Inflammatory macrophage treated with lipopolysaccharide for 4 hours (primary cell): ENCODE data around the gene DHX30.
"Not testable (repeated sequence)": the region's sequence is repeated elsewhere in the genome, so short reads cannot be mapped to it uniquely, and the experiment has no call there.

ENCODE experiments used
- DNase-seq: peaks from one replicate; pipeline ENCODE4 v3.0.0-alpha.2; 2020

Gene DHX30, protein sequence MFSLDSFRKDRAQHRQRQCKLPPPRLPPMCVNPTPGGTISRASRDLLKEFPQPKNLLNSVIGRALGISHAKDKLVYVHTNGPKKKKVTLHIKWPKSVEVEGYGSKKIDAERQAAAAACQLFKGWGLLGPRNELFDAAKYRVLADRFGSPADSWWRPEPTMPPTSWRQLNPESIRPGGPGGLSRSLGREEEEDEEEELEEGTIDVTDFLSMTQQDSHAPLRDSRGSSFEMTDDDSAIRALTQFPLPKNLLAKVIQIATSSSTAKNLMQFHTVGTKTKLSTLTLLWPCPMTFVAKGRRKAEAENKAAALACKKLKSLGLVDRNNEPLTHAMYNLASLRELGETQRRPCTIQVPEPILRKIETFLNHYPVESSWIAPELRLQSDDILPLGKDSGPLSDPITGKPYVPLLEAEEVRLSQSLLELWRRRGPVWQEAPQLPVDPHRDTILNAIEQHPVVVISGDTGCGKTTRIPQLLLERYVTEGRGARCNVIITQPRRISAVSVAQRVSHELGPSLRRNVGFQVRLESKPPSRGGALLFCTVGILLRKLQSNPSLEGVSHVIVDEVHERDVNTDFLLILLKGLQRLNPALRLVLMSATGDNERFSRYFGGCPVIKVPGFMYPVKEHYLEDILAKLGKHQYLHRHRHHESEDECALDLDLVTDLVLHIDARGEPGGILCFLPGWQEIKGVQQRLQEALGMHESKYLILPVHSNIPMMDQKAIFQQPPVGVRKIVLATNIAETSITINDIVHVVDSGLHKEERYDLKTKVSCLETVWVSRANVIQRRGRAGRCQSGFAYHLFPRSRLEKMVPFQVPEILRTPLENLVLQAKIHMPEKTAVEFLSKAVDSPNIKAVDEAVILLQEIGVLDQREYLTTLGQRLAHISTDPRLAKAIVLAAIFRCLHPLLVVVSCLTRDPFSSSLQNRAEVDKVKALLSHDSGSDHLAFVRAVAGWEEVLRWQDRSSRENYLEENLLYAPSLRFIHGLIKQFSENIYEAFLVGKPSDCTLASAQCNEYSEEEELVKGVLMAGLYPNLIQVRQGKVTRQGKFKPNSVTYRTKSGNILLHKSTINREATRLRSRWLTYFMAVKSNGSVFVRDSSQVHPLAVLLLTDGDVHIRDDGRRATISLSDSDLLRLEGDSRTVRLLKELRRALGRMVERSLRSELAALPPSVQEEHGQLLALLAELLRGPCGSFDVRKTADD

DNA sequence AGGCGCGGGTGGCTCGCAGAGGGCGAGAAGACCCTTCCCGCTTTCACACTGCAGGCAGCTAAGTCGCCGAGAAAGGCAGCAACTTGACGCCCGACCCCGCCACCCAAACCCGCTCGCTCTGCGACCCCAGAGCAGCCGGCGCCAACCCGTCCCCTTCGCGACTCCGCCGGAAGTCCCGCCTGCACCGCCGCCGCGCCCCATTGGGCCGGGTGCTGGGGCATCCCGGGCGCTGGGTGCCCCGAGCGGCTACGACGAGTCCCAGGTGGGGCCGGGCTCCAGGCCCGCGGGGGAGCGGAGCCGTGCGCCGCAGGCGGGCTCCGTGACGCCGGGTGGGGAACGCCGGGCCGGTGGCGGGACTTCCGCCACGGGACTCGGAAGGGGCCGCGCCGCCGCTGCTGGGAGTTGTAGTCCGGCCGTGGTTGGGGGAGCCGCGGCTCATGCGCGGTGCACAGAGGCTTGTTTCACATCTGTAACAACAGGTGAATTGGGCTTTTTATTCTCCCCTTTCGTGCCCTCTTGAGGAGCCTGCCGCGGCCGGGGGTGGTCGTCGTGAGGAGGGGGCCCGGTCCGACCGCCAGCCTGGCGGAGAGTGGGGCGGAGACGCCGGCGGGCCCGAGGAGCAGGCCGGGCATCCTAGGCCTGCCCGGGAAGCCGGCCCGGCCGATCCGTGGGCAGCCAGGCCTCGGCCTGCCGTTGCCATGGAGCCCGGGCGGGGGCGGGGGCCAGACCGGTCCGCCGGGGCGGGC is at the start of gene DHX30:
Gene DHX30 (plus strand): TSS at position 405 of the 746 bp plus-strand sequence. CDS start 7,546 bp downstream, outside the sequence.
- peak; percentile 87 for DNase-seq

DNA sequence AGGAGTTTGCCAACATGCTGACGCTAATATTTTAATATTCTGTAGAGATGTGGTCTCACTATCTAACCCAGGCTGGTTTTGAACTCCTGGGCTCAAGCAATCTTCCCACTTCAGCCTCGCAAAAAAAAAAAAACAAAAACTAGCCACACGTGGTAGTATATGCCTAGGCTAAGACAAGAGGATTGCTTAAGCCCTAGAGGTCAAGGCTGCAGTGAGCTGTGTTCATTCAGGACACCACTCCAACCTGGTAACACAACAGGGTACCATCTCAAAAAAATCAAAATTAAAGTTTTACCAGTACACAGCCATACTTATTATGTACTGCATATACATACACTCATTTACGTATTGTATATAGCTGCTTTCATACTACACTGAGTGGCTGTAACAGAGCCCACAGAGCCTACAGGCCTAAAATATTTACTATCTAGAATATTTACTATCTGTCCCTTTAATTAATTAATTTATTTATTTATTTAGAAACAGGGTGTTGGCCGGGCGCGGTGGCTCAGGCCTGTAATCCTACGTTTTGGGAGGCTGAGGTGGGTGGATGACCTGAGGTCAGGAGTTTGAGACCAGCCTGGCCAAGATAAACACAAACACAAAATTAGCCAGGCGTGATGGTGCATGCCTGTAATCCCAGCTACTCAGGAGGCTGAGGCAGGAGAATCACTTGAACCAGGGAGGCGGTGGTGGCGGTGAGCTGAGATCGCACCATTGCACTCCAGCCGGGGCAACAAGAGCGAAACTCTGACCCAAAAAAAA is 44.5 kb upstream of the DHX30 start:
- no peak for DNase-seq

DNA sequence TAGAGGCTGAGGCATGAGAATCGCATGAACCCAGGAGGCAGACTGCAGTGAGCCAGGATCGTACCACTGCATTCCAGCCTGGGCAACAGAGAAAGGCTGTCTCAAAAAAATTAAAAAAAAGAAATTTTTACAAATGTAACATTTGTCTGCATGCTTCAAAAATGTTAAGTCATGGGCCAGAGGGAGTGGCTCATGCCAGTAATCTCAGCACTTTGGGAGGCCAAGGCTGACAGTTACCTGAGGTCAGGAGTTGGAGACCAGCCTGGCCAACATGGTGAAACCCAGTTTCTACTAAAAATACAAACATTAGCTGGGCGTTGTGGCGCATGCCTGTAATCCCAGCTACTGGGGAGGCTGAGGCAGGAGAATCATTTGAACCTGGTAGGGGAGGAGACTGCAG is 42.7 kb upstream of the DHX30 start:
- not testable (repeated sequence) for DNase-seq

DNA sequence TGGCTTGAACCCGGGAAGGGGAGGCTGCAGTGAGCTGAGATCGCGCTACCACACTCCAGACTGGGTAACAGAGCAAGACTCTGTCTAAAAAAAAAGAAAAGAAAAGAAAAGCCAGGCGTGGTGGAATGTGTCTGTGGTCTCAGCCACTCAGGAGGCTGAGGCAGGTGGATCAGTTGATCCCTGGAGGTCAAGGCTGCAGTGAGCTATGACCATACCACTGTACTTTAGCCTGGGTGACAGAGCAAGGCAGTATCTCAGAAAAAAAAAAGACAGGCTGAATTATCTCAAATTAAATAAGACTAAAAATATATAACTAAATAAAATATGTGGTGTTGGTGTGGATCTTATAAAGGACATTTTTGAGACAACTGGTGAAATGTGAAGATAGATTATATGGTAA is 41.9 kb upstream of the DHX30 start:
- no peak for DNase-seq

DNA sequence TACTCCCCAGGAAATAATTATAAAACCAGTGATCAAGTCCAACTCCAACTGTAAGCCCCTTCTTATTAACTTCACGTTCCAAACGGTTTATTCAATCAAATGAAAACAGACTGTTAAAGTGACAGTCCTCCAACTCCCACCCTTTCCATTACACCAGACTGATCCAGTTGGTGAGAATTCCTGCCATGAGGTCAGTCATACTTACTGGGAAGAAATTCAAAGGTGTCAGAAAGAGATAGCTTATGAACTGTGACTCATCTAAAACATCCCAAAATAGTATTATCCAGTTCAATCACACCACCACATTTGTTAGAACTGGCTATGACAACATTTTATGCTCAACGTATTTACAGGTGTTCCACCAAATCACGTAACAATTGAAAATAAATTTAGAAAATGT is 40.7 kb upstream of the DHX30 start:
- DNase-seq: no peak

DNA sequence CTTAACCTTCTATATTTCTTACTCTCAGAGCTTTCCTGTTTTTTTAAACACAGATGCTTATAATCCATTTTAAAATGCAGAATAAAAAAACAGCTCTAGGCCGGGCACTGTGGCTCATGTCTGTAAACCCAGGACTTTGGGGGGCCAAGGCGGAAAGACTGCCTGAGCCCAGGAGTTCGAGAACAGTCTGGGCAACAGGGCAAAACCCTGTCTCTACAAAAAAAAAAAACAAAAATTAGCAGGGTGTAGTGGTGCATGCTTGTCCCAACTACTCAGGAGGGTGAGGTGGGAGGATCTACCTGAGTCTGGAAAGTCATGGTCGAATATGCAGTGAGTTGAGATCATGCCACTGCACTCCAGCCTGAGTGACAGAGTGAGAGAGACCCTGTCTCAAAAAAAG is 36.8 kb upstream of the DHX30 start:
- DNase-seq: no peak

DNA sequence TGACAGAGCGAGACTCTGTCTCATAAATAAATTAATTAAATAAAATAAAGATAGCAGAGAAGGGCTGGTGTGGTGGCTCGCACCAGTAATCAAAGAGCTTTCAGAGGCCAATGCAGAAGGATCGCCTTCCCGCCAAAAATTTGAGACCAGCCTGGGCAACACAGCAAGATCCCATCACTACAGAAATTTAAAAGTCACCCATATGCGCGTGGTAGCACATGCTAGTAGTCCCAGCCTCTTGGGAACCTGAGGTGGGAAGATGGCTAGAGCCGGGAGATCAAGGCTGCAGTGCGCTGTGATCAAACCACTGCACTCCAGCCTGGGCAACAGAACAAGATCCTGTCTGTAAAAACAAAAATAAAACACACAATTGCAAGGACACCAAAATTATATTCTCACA is 30.9 kb upstream of the DHX30 start:
- DNase-seq: no peak

DNA sequence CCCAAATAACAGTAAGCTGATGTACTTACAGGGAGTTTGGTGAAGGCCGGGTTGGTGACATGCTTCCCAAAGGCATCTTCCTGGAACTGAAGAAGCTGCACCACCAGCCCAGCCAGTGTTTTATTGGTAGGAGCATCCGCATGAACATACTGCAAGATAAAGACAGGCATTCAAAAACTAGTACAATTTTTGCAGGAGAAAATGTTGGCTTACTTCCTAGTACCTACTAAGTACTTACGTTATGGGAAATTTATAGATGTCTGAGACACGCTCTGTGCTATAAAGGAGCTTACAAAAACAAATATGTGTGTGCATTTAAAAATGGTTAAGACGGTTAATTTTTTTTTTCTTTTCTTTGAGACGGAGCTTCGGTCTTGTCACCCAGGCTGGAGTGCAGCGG is 30.1 kb upstream of the DHX30 start:
- DNase-seq: no peak

DNA sequence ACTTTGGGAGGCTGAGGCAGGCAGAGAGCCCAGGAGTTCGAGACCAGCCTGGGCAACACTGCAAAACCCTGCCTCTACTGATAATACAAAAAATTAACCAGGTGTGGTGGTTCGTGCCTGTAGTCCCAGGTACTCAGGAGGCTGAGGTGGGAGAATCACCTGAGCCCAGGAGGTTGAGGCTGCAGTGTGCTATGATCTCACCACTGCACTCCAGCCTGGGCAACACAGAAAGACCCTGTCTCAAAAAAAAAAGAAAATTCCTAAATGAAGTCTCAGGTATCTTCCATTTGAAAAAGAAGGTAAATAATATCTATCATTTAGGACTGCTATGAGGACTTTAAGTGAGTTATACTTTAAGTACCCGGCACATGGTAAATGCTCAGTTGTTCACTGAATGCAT is 24.2 kb upstream of the DHX30 start:
- DNase-seq: no peak

DNA sequence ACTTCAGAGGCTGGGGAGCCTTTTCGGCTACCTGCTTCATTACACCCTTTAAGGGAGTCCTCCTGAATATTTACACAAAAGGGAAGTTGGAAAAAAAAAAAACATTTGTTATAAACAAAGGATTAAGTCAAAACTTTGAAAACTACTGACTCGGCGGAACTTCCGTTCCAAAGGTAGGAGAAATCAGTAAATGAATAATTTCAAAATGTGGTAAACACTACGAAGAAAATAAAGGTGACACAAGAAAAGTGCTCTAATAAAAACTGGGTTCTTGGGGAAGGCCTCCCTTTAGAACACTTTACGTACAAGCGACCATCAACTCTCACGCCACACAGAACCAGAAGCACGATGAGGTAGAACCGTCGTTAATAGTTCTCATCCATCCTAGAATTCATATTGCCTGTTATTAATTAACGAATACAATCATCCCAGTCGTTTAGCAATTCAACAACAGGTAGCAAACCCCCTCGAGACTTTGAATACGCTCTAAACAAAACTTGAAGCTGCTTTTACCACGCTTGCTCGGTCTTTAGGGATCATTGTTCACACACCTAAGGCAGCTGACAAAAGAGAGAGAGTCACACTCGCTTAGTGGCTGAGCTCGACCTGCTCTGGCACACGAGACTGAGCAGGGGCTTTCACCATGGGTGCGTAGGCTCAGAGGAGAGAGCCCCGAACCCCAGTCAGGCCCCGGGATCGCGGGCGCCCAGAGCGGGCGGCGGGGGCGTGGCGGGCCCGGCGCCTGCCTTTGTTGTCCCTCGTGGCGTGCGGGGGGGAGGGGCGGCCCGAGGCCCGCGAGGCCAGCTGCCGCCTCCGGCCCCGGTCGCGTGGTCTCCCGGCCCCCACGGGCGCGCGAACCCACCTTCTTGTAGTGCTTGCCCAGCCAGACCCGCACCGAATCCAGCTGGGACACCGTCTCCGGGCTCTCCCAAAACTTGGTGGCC is 21.9 kb upstream of the DHX30 start:
- DNase-seq: peak; percentile 31

DNA sequence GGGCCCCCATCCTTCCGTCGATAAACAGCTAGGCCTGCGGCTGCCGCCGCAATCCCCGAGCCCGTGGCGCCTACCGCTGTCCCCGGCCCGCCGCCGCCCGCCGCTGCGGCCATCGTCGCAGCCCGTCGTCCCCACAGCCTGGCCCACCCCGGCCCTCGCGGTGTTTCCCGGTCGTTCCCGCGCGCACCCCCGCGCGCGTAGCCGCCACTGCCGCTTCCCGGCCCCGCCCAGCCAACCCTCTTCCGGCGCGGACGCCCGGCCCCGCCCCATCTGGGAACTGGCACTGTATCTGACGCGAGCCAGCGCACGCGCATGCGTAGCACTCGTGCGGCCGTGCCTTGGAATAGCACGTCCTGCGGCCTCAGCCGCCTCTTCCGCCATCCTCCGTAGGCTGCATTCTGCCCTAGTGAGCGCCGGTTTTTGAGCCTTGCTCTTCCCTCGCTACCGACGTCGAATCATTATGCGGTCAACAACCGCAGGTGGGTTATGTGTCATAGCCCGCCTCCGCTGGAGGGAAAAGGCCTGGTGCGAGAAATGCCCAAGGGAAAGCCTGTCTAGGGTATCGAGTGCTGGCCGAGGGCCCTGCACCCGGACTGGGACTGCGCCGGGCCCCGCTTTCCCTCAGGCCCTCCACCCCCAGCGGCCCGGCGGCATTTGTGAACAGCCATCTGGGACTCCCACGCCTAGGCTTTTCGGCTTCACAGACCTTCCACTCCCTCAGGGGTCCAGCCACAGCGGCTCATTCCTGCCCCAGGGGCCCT is 21.1 kb upstream of the DHX30 start, which contains the start of gene SMARCC1:
Gene SMARCC1 (minus strand): TSS at position 209 of the 761 bp plus-strand sequence. CDS start 96 bp downstream, at position 113.
- peak; percentile 99 for DNase-seq

DNA sequence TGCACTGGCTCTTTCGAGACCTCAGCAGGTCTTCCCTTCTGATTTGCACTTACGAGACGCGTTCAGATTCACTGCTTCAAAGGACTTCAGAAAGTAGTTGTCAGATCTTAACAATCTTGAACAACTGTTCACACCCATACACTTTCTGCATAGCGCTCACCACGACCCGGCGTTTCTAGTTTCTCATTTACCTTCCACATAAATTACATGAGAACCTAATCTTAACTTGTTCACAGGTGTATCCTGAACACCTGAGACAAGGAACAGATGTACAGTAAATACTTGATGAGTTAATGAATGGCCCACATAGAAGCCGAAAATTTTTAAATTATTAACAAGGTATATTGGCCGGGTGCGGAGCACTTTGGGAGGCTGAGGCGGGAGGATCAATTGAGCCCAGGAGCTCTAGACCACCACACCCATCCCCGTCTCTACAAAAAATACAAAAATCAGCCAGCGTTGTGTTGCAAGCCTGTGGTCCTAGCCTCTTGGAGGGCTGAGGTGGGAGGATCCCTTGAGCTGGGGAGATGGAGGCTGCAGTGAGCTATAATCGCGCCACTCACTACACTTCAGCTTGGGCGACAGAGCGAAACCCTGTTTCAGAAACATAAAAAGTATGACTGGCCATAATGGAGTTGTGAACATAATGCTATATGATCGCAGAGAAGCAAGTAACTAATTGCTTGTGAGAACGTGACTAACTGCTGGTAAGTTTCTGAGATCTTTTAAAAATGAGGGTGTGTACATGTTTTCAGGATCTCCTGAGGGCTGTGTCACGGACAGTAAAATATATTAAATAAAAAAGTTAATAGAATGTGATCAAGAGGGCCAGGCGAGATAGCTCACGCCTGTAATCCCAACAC is 20.3 kb upstream of the DHX30 start:
- no peak for DNase-seq

DNA sequence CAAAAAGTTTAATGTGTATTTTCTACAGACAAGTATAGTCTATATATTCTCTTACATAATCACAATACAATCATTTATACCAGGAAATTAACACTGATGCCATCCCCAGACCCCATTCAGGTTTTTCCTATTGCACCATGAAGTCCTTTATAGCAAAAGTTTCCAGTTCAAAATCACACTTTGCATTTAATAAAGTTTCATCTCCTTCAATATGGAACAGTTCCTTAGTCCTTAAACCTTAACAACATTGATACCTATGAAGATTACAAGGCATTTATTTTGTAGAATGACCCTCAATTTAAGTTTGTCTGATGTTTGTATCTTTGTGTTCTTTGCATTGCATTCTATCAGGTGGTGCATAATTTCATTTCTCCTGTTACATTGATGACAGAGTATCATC is 19.3 kb upstream of the DHX30 start:
- no peak for DNase-seq

DNA sequence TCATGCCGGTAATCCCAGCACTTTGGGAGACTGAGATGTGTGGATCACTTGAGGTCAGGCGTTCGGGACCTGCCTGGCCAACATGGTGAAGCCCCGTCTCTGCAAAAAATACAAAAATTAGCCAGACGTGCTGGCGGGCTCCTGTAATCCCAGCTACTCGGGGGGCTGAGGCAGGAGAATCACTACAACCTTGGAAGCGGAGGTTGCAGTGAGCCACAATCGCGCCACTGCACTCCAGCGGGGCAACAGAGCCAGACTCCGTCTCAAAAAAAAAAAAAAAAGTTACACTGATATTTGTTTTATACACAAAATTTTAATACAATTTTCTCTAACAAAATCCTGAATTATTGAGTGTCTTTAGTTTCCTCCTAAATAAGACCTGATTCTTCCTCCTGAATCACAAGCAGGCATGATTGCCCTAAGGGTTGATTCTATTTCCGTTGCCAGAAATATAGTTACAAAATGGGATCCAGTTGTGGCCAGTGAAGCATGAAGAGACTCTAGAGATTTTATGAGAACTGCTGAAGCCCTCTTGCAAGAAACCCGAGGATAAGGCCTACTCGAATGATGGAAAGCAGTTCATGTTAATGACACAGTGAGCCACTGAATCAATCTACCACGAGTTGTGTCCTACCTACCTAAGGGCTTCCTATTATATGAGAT is 11.6 kb upstream of the DHX30 start:
- DNase-seq: no peak

DNA sequence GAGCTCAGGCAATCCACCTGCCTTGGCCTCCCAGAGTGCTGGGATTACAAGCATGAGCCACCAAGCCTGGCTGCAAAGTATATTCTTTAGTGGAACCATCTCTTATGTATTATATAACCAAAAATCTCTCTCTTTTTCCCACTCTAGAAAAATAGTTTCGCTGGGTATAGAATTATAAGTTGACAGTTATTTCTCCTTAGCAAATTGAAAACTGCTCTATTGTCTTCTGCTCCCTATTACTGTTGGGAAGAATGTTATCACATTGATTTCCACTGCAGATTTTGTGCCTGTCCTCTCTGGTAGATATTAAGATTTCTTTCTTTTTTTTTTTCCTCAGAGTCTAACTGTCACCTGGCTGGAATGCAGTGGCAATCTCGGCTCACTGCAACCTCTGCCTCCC is 10.2 kb upstream of the DHX30 start:
- DNase-seq: no peak

DNA sequence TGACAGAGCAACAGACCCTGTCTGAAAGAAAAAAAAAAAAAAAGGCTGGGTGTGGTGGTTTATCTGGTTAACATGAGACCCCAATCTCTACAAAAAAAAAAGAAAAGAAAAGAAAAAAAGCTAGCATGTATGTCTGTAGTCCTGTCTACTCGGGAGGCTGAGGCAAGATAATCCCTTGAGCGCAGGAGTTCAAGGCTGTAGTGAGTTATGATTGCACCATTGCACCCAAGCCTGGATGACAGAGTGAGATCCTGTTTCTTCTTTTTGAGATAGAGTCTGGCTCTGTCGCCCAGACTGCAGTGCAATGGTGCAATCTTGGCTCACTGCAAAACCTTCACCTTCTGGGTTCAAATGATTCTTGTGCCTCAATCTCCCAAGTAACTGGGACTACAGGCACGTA is 8.4 kb upstream of the DHX30 start:
- peak; percentile 33 for DNase-seq

DNA sequence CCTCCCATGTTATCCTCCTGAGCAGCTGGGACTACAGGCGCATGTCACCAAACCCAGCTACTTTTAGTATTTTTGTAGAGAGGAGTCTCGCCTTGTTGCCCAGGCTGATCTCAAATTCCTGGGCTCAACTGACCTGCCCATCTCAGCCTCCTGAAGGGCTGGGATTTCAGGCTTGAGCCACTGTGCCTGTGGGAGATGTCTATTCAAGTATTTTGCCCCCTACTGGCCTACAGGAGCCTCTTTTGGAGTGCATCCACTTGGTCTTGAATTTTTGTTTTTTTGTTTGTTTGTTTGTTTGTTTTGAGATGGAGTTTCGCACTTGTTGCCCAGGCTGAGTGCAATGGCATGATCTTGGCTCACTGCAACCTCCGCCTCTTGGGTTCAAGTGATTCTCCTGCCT is 3.2 kb upstream of the DHX30 start:
- peak; percentile 32 for DNase-seq

DNA sequence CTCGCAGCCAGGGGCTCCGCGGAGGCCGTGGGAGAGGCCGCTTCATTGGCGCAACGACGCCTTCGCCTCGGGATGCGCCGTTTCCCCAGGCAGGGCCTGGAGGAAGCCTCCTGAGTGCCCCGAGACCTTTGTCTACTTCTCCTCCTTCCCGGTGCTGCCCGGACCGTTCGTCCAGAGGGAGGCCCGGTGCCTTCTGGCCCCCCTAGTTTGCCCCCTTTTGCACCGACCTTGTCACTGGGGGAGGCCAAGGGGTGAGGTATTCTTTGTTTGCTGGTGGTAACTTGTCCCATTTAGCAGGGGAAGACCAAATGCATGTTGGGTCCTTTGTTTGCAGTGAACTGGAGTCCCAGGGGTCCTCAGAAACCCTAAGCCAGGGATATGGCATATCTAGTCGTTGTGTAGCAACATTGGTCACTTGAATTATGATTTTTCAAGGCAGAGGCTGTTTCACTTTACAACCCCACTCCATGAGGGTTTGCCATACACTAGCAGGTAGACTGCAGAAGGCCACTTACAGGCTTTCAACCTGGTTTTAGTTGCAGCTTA is 615 bp downstream of the DHX30 start:
- DNase-seq: no peak
